Skeletal muscle satellite cell (primary cell): ENCODE measurements around the gene C6orf15.

Source experiments
- H3K27me3 ChIP-seq: 2 replicates; pipeline ENCODE4 v1.7.0; 2013; ENCODE audit warnings: low read length; ENCODE audit not compliant: control insufficient read depth, insufficient read depth
- H3K36me3 ChIP-seq: 2 replicates; pipeline ENCODE4 v1.7.0; 2013; ENCODE audit warnings: mild to moderate bottlenecking, control low read depth, low read length; ENCODE audit not compliant: insufficient read depth
- H3K4me1 ChIP-seq: 2 replicates; pipeline ENCODE4 v1.7.0; 2013; ENCODE audit warnings: low read length; ENCODE audit not compliant: control insufficient read depth, insufficient read depth
- H3K4me2 ChIP-seq: 2 replicates; pipeline ENCODE4 v1.7.0; 2013; ENCODE audit warnings: mild to moderate bottlenecking, low read length
- H3K4me3 ChIP-seq: 2 replicates; pipeline ENCODE4 v1.7.0; 2013; ENCODE audit warnings: low read length
- H3K9ac ChIP-seq: 2 replicates; pipeline ENCODE4 v1.7.0; 2013; ENCODE audit warnings: mild to moderate bottlenecking, low read depth, low read length, moderate library complexity
- H3K9me3 ChIP-seq: replicated peaks from 2 replicates; pipeline ENCODE4 v1.7.0; 2013; ENCODE audit warnings: mild to moderate bottlenecking, control low read depth, low read length

The C6orf15 gene

GRCh38 chr6:31094389-31094881 lies 17.9 kb downstream of the C6orf15 start:
- Histone ChIP-seq H3K9me3 (no peaks in the 10 kb centered on the region), H3K4me2 (no peak overlapping the region), H3K4me1 (peaks cover 11% of the 10 kb centered on the region), H3K4me3 (no peak overlapping the region), H3K36me3 (no peaks in the 10 kb centered on the region), H3K27me3 (no peaks in the 10 kb centered on the region), H3K9ac (no peak overlapping the region)

DNA sequence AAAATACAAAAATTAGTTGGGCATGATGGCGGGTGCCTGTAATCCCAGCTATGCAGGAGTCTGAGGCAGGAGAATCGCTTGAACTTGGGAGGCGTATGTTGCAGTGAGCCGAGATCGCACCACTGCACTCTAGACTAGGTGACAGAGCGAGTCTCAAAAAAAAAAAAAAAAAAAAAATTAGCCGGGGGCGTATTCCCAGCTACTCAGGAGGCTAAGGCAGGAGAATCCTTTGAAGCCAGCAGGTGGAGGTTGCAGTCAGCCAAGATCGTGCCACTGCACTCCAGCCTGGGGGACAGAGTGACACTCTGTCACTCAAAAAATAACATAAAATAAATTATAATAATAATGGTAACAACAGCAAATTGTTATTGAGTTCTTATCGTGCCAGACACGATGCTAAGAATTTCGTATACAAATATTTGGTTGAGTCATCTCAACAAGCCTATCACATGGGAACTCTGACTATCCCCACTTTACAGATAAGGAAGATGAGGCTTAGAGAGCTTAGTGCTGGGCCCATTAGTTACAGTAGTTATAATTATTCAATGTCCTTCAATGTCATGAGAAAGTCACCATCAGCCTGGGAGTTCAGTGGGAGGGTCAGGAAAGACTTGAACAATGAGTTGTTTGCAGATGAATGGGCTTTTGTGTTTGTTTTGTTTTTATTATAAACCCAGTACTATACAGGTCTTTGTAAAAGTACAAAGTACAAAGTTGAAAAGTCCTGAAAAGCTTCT lies 19.4 kb downstream of the C6orf15 start:
- no peak overlapping the region for H3K9ac ChIP-seq
- H3K9me3 ChIP-seq = no peaks in the 10 kb centered on the region
- H3K4me3 ChIP-seq = no peak overlapping the region
- no peaks in the 10 kb centered on the region for H3K27me3 ChIP-seq
- no peak overlapping the region for H3K4me2 ChIP-seq
- peaks cover 11% of the 10 kb centered on the region for H3K4me1 ChIP-seq
- H3K36me3 ChIP-seq = no peaks in the 10 kb centered on the region

GRCh38 chr6:31092238-31092637 lies 20.1 kb downstream of the C6orf15 start:
- H3K36me3 ChIP-seq = no peaks in the 10 kb centered on the region
- no peak overlapping the region for H3K4me3 ChIP-seq
- no peak overlapping the region for H3K9ac ChIP-seq
- no peaks in the 10 kb centered on the region for H3K9me3 ChIP-seq
- no peak overlapping the region for H3K4me2 ChIP-seq
- peaks cover 12% of the 10 kb centered on the region for H3K4me1 ChIP-seq
- no peaks in the 10 kb centered on the region for H3K27me3 ChIP-seq

- Histone ChIP-seq H3K36me3 (no peaks in the 10 kb centered on the region), H3K9me3 (no peaks in the 10 kb centered on the region)
Measured at GRCh38 chr6:31091680-31092079, 20.7 kb downstream of the C6orf15 start.

GRCh38 chr6:31090973-31091364 lies 21.4 kb downstream of the C6orf15 start:
- Histone ChIP-seq H3K9ac (no peak overlapping the region), H3K4me2 (no peak overlapping the region), H3K36me3 (no peaks in the 10 kb centered on the region), H3K4me3 (no peak overlapping the region), H3K4me1 (peaks cover 25% of the 10 kb centered on the region), H3K27me3 (no peaks in the 10 kb centered on the region), H3K9me3 (no peaks in the 10 kb centered on the region)

More at GRCh38 chr6:31091680-31092079, 20.7 kb downstream of the C6orf15 start:
- H3K4me1 ChIP-seq = peaks cover 18% of the 10 kb centered on the region
- H3K4me2 ChIP-seq = no peak overlapping the region
- no peak overlapping the region for H3K4me3 ChIP-seq
- no peak overlapping the region for H3K9ac ChIP-seq
- no peaks in the 10 kb centered on the region for H3K27me3 ChIP-seq

DNA sequence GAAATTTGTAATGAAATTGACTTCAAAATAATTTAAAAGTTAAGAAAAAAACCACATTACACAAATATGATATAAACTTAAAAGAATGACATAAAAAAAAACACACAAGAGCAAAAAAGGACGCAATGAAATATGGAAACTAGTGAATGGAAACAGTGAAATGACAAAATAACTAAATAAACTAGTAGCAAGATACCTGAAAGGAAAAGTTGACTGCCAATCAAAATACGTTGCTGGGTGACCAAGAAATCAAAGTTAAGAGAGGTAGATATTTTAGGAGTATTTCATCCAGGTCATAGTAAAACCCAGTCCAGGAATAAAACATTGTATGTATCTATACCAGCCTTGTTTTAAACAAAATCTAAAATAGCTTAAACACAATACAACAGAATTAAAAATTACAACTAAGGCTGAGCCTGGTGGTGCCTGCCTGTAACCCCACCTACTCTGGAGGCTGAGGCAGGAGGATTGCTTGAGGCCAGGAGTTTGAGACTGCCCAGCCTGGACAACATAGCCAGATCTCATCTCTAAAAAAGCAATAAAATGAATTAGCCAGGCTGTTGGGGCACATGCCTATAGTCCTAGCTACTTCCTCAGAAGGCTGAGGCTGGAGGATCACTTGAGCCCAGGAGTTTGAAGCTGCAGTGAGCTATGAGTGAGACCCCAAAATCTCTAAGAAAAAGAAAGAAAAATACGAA lies 22.0 kb downstream of the C6orf15 start:
- H3K4me1 ChIP-seq = peaks cover 27% of the 10 kb centered on the region
- no peaks in the 10 kb centered on the region for H3K9me3 ChIP-seq
- no peak overlapping the region for H3K4me2 ChIP-seq
- no peak overlapping the region for H3K9ac ChIP-seq
- H3K4me3 ChIP-seq = no peak overlapping the region
- no peaks in the 10 kb centered on the region for H3K36me3 ChIP-seq
- H3K27me3 ChIP-seq = no peaks in the 10 kb centered on the region

DNA sequence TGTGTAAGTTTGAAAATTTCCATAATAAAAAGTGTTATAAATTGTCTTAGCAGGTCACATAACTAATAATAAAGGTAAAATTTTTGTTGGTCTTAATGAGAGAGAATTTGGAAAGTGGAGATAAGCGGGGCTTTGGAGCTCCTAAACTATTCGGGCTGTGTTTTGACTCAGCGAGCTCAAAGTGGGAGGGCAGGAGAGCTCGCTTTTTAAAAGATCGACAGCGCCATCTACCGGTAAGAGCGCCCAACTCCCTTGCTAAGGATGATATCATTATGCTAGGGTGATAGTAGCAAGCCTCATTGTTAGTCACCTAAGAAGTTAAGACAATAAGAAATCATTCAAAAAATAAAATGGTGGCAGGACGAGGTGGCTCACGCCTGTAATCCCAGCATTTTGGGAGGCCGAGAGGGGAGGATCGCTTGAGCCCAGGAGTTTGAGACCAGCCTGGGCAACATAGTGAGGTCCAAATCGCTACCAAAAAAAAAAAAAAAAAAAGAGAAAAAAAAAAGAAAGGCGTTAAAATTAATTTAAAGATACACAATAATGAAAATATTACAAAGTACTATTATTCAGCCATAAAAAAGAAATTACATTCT lies 24.8 kb downstream of the C6orf15 start:
- Histone ChIP-seq H3K9ac (peak overlapping the region; percentile 56), H3K9me3 (no peaks in the 10 kb centered on the region), H3K4me2 (peak overlapping the region; percentile 73), H3K4me3 (peak overlapping the region; percentile 48), H3K27me3 (no peaks in the 10 kb centered on the region), H3K36me3 (no peaks in the 10 kb centered on the region), H3K4me1 (peaks cover 24% of the 10 kb centered on the region)

GRCh38 chr6:31086788-31087440 lies 25.5 kb downstream of the C6orf15 start:
- Histone ChIP-seq H3K36me3 (no peaks in the 10 kb centered on the region), H3K4me2 (peak overlapping the region; percentile 73), H3K9ac (peak overlapping the region; percentile 56), H3K27me3 (no peaks in the 10 kb centered on the region), H3K9me3 (no peaks in the 10 kb centered on the region), H3K4me1 (peaks cover 24% of the 10 kb centered on the region), H3K4me3 (peak overlapping the region; percentile 48)

DNA sequence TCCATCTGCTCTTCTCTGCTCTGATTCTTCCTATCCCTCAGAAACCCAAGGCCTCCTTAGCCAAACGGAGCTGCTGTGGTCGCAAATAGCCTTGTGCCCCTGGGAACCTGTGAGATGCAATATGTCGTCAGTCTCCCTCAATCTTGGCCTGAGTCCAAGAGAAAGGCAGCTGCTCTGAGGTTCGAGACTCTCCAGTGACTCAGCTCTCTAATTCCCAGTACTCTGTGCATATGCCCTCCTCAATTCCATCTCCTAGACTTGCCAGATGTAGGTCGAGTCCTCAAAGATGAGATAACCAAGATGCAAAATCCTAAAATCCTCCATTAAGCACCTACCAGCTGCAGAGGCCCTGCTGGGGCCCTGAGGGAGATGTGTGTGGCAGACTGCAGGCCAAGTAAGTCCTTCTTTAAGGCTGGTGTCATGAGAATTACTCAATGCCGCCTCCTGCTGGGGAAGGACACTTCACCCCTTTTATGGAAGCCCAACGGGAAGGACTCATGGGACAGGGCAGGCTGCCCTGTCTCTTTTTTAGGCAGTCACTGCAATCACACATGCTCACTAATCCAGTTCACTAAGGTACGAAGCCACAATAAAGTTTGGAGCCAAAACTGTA lies 28.5 kb downstream of the C6orf15 start:
- Histone ChIP-seq H3K4me3 (no peak overlapping the region), H3K36me3 (no peaks in the 10 kb centered on the region), H3K9me3 (no peaks in the 10 kb centered on the region), H3K27me3 (no peaks in the 10 kb centered on the region), H3K4me1 (peaks cover 27% of the 10 kb centered on the region), H3K4me2 (no peak overlapping the region), H3K9ac (no peak overlapping the region)

GRCh38 chr6:31081872-31082271 lies 30.5 kb downstream of the C6orf15 start:
- no peaks in the 10 kb centered on the region for H3K36me3 ChIP-seq
- no peak overlapping the region for H3K4me3 ChIP-seq
- H3K27me3 ChIP-seq = no peaks in the 10 kb centered on the region
- no peak overlapping the region for H3K4me2 ChIP-seq
- H3K9ac ChIP-seq = no peak overlapping the region
- peaks cover 22% of the 10 kb centered on the region for H3K4me1 ChIP-seq
- H3K9me3 ChIP-seq = no peaks in the 10 kb centered on the region
